DMS153 (cell line): ENCODE data around the gene ATG9B.
A peak's percentile ranks its signal among the peaks of the same experiment; 100 is the strongest.
"Not testable (repeated sequence)": the region's sequence is repeated elsewhere in the genome, so short reads cannot be mapped to it uniquely, and the experiment has no call there.

Experiments used
- DNase-seq: peaks from one replicate; lab custom pipeline; 2025; lab: John Stamatoyannopoulos, UW

Gene ATG9B

GRCh38 chr7:151015967-151016366 is 8.3 kb downstream of the ATG9B start:
- no peak for DNase-seq

DNA sequence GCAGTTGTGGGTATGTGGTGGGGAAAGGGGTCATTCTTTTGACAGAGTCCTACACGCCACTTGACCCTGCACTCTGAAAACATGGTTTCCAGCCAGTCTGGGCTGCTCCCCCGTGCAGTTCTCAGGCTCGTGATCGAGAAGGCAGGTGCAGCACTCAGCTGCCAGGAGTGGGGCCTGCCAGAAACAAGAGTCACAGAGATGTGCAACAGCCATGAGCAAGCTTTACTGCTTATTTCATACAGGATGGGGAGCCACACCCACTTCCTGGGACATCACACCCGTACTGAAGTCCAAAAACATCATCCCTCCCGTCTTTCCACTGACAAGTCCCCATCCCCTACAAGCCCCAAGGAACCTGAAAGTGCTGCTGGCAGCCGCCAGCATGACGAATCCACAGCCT is 9.3 kb downstream of the ATG9B start:
- no peak for DNase-seq

GRCh38 chr7:151013733-151014497 is 10.4 kb downstream of the ATG9B start:
- DNase-seq, result peak; percentile 76

GRCh38 chr7:151013356-151013732 is 10.9 kb downstream of the ATG9B start:
- no peak for DNase-seq

- peak; percentile 47 for DNase-seq
Measured at GRCh38 chr7:151012911-151013347, 11.4 kb downstream of the ATG9B start.

DNA sequence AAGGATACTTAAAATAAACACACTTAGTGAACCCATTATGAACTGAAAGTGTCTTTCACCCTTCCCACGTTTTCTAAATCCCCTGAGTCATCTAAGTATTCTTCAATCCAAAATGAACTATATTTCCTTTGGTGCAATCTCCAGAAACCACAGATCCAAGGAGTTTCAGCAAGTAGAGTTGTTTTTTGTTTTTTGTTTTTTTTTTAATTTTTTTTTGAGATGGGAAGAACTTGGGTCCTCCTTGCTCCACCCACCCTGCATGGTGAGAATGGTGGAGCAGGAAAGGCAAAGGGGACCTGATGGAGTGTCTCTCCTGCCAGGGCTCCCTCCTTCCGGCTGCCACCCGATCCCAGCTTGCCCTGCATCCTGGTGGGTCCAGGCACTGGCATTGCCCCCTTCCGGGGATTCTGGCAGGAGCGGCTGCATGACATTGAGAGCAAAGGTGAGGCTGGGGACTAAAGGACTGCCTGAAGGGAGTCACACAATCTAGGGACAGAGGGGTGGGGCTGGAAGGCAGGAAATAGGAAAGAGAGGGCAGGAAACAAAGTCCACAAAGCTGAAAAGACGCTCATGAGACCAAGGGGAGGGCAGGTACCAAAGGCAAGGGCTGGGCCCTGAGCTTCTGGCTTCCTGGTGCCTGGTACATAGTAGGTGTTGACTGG is 12.1 kb downstream of the ATG9B start:
- DNase-seq, result no peak

DNA sequence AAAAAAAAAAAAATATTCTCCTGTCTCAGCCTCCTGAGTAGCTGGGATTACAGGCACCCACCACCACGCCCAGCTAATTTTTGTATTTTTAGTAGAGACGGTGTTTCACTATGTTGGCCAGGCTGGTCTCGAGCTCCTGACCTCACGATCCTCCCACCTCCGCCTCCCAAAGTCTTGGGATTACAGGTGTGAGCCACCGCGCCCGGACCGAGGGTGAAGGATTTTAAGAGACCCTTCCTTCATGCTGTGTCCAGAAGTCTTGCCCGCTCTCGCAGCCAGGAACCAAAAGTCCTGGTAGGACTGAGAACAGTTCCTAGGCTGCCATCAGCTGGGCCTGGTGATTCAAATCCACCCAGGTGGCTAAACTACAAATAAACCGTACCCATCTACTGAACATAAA is 12.7 kb downstream of the ATG9B start:
- DNase-seq, result not testable (repeated sequence)

- DNase-seq, result no peak
Measured at GRCh38 chr7:151011097-151011409, 13.2 kb downstream of the ATG9B start.

DNA sequence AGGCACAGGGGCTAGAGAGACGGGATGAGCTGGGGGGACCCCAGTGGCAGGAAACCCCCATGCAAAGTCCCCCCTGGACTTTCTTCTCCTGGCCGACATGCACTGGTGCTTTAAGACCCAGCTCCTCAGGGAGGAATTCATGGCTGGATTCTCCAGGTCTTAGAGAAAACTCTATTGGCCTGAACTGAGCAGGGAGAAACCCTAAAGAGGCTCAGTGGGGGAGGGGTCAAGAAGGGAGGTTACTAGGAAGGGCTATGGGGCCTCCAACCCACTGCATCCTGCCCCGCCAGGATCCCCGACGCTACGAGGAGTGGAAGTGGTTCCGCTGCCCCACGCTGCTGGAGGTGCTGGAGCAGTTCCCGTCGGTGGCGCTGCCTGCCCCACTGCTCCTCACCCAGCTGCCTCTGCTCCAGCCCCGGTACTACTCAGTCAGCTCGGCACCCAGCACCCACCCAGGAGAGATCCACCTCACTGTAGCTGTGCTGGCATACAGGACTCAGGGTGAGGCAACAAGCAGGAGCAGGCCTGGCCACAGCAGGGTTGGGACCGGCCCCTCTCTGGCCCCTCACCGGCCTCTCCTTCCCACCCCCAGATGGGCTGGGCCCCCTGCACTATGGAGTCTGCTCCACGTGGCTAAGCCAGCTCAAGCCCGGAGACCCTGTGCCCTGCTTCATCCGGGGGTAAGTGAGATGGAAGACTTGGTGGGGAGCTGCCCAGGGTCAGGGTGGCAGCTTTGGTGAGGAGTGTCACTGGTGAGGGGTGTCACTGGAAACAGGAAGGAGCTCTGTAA is 13.8 kb downstream of the ATG9B start:
- no peak for DNase-seq

GRCh38 chr7:151010037-151010306 is 14.3 kb downstream of the ATG9B start:
- no peak for DNase-seq

DNA sequence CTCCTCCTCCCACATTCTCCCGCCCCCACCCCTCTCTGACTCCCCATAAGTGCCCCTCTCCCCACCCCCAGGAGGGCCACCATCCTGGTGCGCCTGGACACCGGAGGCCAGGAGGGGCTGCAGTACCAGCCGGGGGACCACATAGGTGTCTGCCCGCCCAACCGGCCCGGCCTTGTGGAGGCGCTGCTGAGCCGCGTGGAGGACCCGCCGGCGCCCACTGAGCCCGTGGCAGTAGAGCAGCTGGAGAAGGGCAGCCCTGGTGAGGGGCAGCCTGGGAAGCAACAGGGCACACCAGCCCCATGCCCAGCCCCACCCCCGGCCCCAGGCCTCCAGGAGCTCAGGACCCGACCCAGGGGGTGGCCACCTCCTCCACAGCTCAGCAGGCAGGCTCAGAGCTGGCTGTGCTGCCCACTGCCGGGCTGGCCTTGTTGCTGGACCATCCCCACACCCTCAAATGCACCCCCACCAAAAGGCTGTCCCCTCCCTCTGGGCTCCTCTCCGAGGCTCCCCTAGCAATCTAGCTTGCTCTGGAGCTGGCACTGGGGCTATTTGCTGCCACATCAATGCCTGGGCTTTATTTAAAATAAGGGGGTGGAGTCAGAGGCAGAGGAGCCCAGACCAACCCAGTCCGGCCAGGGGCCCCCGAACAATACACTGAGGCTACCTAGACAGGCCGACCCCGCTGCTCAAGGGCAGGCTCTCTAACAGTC is 14.8 kb downstream of the ATG9B start:
- DNase-seq, result no peak

- DNase-seq, result no peak
Measured at GRCh38 chr7:151008511-151009323, 15.6 kb downstream of the ATG9B start.

DNA sequence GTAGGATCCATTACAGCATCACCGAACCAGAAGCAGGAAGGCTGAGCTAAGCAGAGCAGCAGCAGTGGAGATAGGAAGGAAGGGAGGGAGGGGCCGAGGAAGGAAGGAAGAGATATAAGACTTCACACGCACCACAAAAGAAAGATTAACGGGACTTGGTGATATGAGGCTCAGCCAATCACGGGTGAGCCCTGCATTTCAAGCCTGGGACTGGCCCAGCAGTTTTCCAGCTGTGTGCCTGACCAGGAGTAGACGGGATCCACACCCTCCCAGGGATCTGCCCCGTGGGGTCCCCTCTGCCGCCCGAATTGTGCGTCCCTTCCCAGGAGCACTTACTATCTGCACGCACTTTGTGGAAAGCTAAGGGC is 16.2 kb downstream of the ATG9B start:
- DNase-seq, result no peak

DNA sequence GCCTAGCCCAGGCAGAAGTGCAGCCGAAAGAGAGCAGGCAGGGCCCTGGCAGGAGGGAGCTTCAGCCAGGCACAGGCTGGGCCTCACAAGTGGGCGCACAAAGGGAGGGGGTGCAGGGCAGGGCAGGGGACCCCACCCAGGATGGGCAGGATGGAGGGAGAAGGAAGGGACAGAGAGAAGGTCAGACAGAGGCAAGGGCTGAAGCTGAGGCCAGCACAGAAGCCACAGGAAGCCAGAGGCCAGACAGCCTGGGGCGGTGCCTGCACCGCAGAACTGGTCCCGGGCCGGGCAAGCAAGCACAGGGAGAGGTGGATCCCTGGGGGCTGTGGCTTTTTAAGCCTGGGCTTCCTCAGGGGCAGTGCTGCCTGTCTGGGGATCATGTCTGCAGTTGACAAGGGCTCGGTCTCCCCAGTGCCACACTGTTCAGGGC is 16.8 kb downstream of the ATG9B start:
- no peak for DNase-seq

DNA sequence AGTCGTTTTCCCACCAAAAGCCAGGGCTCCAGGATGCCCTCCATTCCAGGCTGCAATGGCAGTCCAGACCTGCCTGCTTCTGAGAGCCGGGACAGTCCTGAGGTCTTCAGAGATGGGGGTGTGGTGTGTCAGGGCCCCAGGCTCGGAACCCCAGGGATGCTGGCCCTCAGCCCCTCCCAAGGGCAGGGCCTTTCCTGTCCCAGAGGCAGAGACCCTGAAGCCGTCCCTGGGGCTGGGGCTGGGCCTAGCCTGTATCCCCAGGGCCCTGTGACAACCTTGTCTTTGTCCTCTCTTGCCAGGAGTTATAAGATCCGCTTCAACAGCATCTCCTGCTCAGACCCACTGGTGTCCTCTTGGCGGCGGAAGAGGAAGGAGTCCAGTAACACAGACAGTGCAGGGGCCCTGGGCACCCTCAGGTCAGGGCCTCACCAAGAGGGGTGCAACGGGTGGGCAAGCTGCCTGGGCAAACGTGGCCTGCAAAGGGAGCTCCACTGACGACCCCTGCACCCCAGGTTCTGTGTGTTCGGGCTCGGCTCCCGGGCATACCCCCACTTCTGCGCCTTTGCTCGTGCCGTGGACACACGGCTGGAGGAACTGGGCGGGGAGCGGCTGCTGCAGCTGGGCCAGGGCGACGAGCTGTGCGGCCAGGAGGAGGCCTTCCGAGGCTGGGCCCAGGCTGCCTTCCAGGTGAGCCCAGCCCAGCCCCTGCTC is 17.5 kb downstream of the ATG9B start:
- no peak for DNase-seq

GRCh38 chr7:151005566-151005965 is 18.7 kb downstream of the ATG9B start:
- no peak for DNase-seq

GRCh38 chr7:151003572-151003971 is 20.7 kb downstream of the ATG9B start:
- DNase-seq, result peak; percentile 70

GRCh38 chr7:151001546-151001945 is 22.7 kb downstream of the ATG9B start:
- no peak for DNase-seq

GRCh38 chr7:151000897-151001495 is 23.3 kb downstream of the ATG9B start:
- DNase-seq, result no peak

- no peak for DNase-seq
Measured at GRCh38 chr7:150999497-151000230, 24.6 kb downstream of the ATG9B start.
